Measurements from ENCODE around the gene ZG16. TPM values are rescaled to one million over a fixed set of nuclear protein-coding genes. Genes with fewer than 3 reads are reported as not detected.
"Not testable (repeated sequence)": the region's sequence is repeated elsewhere in the genome, so short reads cannot be mapped to it uniquely, and the experiment has no call there.

Gene ZG16
- total and polyA plus RNA-seq, 2 experiments from 2014 or later, result 2.7 to 3.0 TPM

DNA sequence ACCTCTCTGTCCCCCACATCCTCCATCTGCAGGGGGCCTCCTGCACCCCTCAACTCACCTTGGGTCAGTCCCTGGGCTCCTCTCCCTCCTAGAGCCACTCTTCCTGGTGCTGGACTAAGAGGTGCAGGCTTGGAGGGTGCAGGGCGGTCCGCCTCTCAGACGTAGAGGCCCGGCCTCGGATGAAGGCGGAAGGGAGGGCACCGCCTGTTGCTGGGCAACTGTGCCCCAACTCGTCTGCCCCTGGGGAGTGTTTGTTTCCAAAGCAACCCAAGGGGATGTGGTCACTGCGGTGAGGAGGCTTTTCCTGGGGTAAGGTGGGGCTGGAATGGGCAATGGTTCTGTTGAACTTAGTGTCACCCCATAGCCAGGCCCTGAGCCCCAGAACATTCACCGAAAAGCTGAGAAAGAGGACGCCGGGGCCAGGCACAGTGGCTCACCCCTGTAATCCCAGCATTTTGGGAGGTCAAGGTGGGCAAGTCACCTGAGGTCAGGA, 32.2 kb upstream of the ZG16 start, which contains the start of gene C16orf54:
C16orf54 (minus strand) TSS at position 138 of the 493 bp plus-strand sequence. CDS start 1,039 bp downstream, outside the sequence.
- 94% methylated on average over 12 of the region's 12 CpGs for WGBS (ENCODE audit: low lambda C conversion rate, missing lambda C conversion rate)
- Histone ChIP-seq H3K9me2 (replicated peaks; ENCODE audit: insufficient read depth) (no peaks in the 10 kb centered on the region), H4K20me1 (ENCODE audit: insufficient read depth, poor library complexity, severe bottlenecking) (no peaks in the 10 kb centered on the region), H3K27ac (no peak within 1 kb of the TSS), H3K4me3 (no peak within 1 kb of the TSS), H3K4me2 (no peak within 1 kb of the TSS), H3K36me3 (replicated peaks; ENCODE audit: insufficient read depth, low read depth) (no peaks in the 10 kb centered on the region), H3K79me2 (no peaks in the 10 kb centered on the region), H3K9me3 (ENCODE audit: low read depth) (no peaks in the 10 kb centered on the region), H3K27me3 (no peaks in the 10 kb centered on the region), H2AFZ (no peak within 1 kb of the TSS), H3K4me1 (ENCODE audit: insufficient read depth) (peaks cover 9% of the 10 kb centered on the region)
- no peak for DNase-seq (ENCODE audit: low spot score)
- TF ChIP-seq EZH2phosphoT487 (IDR thresholded peaks at IDR 0.05; ENCODE audit: low read depth, severe bottlenecking, unreplicated experiment), result no peak

DNA sequence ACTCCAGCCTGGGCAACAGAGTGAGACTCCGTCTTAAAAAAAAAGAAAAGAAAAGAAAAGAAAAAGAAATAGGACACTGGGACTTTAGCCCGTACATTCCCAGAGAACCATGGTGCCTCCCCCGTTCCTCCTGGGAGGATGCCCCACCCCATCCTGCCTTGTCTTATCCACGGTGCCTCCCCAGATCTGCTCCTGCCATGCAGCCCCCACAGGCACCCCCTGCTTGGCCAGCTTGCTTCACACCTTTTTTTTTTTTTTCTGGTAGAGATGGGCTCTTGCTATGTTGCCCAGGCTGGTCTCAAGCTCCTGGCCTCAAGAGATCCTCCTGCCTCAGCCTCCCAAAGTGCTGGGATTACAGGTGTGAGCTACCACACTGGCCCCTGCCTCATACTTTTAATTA, 31.5 kb upstream of the ZG16 start:
- not testable (repeated sequence) for H3K36me3 ChIP-seq (replicated peaks; ENCODE audit: insufficient read depth, low read depth); H2AFZ ChIP-seq; H3K4me1 ChIP-seq (ENCODE audit: insufficient read depth); H4K20me1 ChIP-seq (ENCODE audit: insufficient read depth, poor library complexity, severe bottlenecking); H3K9me3 ChIP-seq (ENCODE audit: low read depth); H3K79me2 ChIP-seq; H3K4me3 ChIP-seq; H3K27ac ChIP-seq; DNase-seq (ENCODE audit: low spot score); H3K27me3 ChIP-seq; H3K9me2 ChIP-seq (replicated peaks; ENCODE audit: insufficient read depth); H3K4me2 ChIP-seq
- 84% methylated on average over 4 of the region's 4 CpGs for WGBS (ENCODE audit: low lambda C conversion rate, missing lambda C conversion rate)

- Histone ChIP-seq H3K79me2 (no peaks in the 10 kb centered on the region), H3K4me1 (ENCODE audit: insufficient read depth) (no peaks in the 10 kb centered on the region), H4K20me1 (ENCODE audit: insufficient read depth, poor library complexity, severe bottlenecking) (no peaks in the 10 kb centered on the region), H3K27ac (no peak overlapping the region), H2AFZ (no peak overlapping the region), H3K27me3 (no peaks in the 10 kb centered on the region), H3K4me2 (no peak overlapping the region), H3K9me3 (ENCODE audit: low read depth) (no peaks in the 10 kb centered on the region), H3K9me2 (replicated peaks; ENCODE audit: insufficient read depth) (no peaks in the 10 kb centered on the region), H3K36me3 (replicated peaks; ENCODE audit: insufficient read depth, low read depth) (no peaks in the 10 kb centered on the region), H3K4me3 (no peak overlapping the region)
- WGBS (ENCODE audit: low lambda C conversion rate, missing lambda C conversion rate), result 96% methylated on average over 30 of the region's 30 CpGs
- TF ChIP-seq, protein P1, sequence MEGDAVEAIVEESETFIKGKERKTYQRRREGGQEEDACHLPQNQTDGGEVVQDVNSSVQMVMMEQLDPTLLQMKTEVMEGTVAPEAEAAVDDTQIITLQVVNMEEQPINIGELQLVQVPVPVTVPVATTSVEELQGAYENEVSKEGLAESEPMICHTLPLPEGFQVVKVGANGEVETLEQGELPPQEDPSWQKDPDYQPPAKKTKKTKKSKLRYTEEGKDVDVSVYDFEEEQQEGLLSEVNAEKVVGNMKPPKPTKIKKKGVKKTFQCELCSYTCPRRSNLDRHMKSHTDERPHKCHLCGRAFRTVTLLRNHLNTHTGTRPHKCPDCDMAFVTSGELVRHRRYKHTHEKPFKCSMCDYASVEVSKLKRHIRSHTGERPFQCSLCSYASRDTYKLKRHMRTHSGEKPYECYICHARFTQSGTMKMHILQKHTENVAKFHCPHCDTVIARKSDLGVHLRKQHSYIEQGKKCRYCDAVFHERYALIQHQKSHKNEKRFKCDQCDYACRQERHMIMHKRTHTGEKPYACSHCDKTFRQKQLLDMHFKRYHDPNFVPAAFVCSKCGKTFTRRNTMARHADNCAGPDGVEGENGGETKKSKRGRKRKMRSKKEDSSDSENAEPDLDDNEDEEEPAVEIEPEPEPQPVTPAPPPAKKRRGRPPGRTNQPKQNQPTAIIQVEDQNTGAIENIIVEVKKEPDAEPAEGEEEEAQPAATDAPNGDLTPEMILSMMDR (IDR thresholded peaks at IDR 0.05; ENCODE audit: poor library complexity), result no peak
- TF ChIP-seq EZH2phosphoT487 (IDR thresholded peaks at IDR 0.05; ENCODE audit: low read depth, severe bottlenecking, unreplicated experiment) (no peak), EZH2 (IDR thresholded peaks at IDR 0.05; ENCODE audit: borderline replicate concordance) (no peak)
- no peak for DNase-seq (ENCODE audit: low spot score)
Measured at GRCh38 chr16:29747947-29748759, 29.9 kb upstream of the ZG16 start.

DNA sequence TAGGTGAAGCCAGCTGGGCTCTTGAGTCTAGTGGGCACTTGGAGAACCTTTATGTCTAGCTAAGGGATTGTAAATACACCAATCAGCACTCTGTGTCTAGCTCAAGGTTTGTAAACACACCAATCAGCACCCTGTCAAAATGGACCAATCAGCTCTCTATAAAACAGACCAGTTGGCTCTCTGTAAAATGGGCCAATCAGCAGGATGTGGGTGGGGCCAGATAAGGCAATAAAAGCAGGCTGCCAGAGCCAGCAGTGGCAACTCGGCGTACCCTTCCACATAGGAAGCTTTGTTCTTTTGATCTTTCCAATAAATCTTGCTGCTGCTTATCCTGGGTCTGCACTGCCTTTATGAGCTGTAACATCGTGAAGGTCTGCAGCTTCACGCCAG, 29.3 kb upstream of the ZG16 start:
- DNase-seq (ENCODE audit: low spot score); H3K4me2 ChIP-seq; H3K9me3 ChIP-seq (ENCODE audit: low read depth); H2AFZ ChIP-seq; H3K4me1 ChIP-seq (ENCODE audit: insufficient read depth); H3K79me2 ChIP-seq; H3K36me3 ChIP-seq (replicated peaks; ENCODE audit: insufficient read depth, low read depth); H3K9me2 ChIP-seq (replicated peaks; ENCODE audit: insufficient read depth); H4K20me1 ChIP-seq (ENCODE audit: insufficient read depth, poor library complexity, severe bottlenecking); H3K27ac ChIP-seq; H3K4me3 ChIP-seq; H3K27me3 ChIP-seq: not testable (repeated sequence)
- 69% methylated on average over 4 of the region's 4 CpGs for WGBS (ENCODE audit: low lambda C conversion rate, missing lambda C conversion rate)

GRCh38 chr16:29753516-29753915, 24.5 kb upstream of the ZG16 start:
- H3K4me1 ChIP-seq (ENCODE audit: insufficient read depth), result peaks cover 21% of the 10 kb centered on the region
- WGBS (ENCODE audit: low lambda C conversion rate, missing lambda C conversion rate), result 87% methylated on average over 1 of the region's 1 CpG
- no peaks in the 10 kb centered on the region for H3K79me2 ChIP-seq
- no peak for DNase-seq (ENCODE audit: low spot score)
- no peak overlapping the region for H2AFZ ChIP-seq
- no peaks in the 10 kb centered on the region for H4K20me1 ChIP-seq (ENCODE audit: insufficient read depth, poor library complexity, severe bottlenecking)
- no peak overlapping the region for H3K27ac ChIP-seq
- no peak overlapping the region for H3K4me2 ChIP-seq
- TF ChIP-seq, protein P1 (IDR thresholded peaks at IDR 0.05; ENCODE audit: poor library complexity), result no peak
- TF ChIP-seq EZH2 (IDR thresholded peaks at IDR 0.05; ENCODE audit: borderline replicate concordance), result no peak
- no peak for TF ChIP-seq EZH2phosphoT487 (IDR thresholded peaks at IDR 0.05; ENCODE audit: low read depth, severe bottlenecking, unreplicated experiment)
- H3K4me3 ChIP-seq, result no peak overlapping the region
- H3K9me2 ChIP-seq (replicated peaks; ENCODE audit: insufficient read depth), result no peaks in the 10 kb centered on the region
- no peaks in the 10 kb centered on the region for H3K36me3 ChIP-seq (replicated peaks; ENCODE audit: insufficient read depth, low read depth)
- no peaks in the 10 kb centered on the region for H3K27me3 ChIP-seq
- no peaks in the 10 kb centered on the region for H3K9me3 ChIP-seq (ENCODE audit: low read depth)
